Breast epithelium (tissue), 4 donors: ENCODE measurements around the gene NPHP1. TPM values are rescaled to one million over a fixed set of nuclear protein-coding genes. Genes with fewer than 3 reads are reported as not detected.
A peak's percentile ranks its signal among the peaks of the same experiment; 100 is the strongest.
"Not testable (repeated sequence)": the region's sequence is repeated elsewhere in the genome, so short reads cannot be mapped to it uniquely, and the experiment has no call there.

Source experiments
- DNase-seq, 2 donors: peaks; one replicate each; pipeline ENCODE4 v3.0.0-alpha.2; 2019; ENCODE audit warnings: low spot score in 2 of 2
- H3K27ac ChIP-seq, 2 donors: fragments of 200-600 bp; sonication (generic) in 1 of 2; one replicate each; pipeline ENCODE4 v1.5.1; 2016 to 2019; ENCODE audit warnings: mild to moderate bottlenecking in 1 of 2
- H3K27me3 ChIP-seq, 2 donors: fragments of 200-600 bp; sonication (generic) in 1 of 2; one replicate each; pipeline versions ENCODE4 v1.5.1 to v1.6.0; 2017 to 2019; ENCODE audit warnings: control low read depth in 1 of 2, mild to moderate bottlenecking in 1 of 2
- H3K36me3 ChIP-seq: fragments of 200-600 bp; one replicate; pipeline ENCODE4 v1.5.1; 2019
- H3K4me1 ChIP-seq, 2 donors: fragments of 200-600 bp; sonication (generic); one replicate each; pipeline ENCODE4 v1.5.1; 2016 to 2019; ENCODE audit warnings: control low read depth in 1 of 2
- H3K4me3 ChIP-seq, 3 donors: fragments of 200-600 bp; sonication (generic); 1 replicate in 2 of 3; 2 replicates in 1 of 3; pipeline ENCODE4 v1.5.1; 2016 to 2019; ENCODE audit warnings: mild to moderate bottlenecking in 3 of 3, moderate library complexity in 2 of 3
- H3K9me3 ChIP-seq, 2 donors: fragments of 200-600 bp; sonication (generic) in 1 of 2; one replicate each; pipeline ENCODE4 v1.5.1; 2016 to 2019; ENCODE audit warnings: control low read depth in 1 of 2
- CTCF ChIP-seq, 3 donors: fragments of 450-650 bp; IDR thresholded peaks; one replicate each; pipeline ENCODE4 v1.5.1; 2016 to 2017; ENCODE audit warnings: antibody characterized with exemption in 3 of 3, mild to moderate bottlenecking in 3 of 3, moderate library complexity in 3 of 3
- POLR2A ChIP-seq: fragments of 450-650 bp; IDR thresholded peaks from one replicate; pipeline ENCODE4 v1.6.1; 2016; ENCODE audit warnings: antibody characterized with exemption, mild to moderate bottlenecking, moderate library complexity
- POLR2AphosphoS5 ChIP-seq, 3 donors: sonication (generic); formaldehyde crosslinking; IDR thresholded peaks; one replicate each; pipeline ENCODE4 v1.6.1; 2017; ENCODE audit warnings: antibody characterized with exemption in 3 of 3
- intact Hi-C: fragments of 100-400 bp; cut with DNase I; formaldehyde crosslinking; loops from one replicate; pipeline ENCODE4 v1.15.1; 2023; ENCODE audit warnings: low total_unique reads
- total RNA-seq, 3 donors: library from RNA; depleted of rRNA; stranded (reverse); fragments of >200 nt; gene quantifications; one replicate each; pipeline ENCODE4 v1.1.0, GENCODE V29; 2016

NPHP1 gene
- total RNA-seq, 3 donors from 2014 or later = 5.4 to 15.4 (median 7.2) TPM

GRCh38 chr2:110103061-110103961 is 101.5 kb downstream of the NPHP1 start:
- Histone ChIP-seq H3K27me3 (no peaks in the 10 kb centered on the region), H3K36me3 (no peaks in the 10 kb centered on the region), H3K4me1 (peaks cover 0 to 9% of the 10 kb centered on the region in 2 donors), H3K4me3 (no peak overlapping the region), H3K9me3 (no peaks in the 10 kb centered on the region), H3K27ac (peak overlapping the region; percentile 91 to 95)
- DNase-seq = no peak
- intact Hi-C loops = no loop called here
- TF ChIP-seq POLR2AphosphoS5 (IDR thresholded peaks at IDR 0.05) = no peak
- no peak for TF ChIP-seq CTCF (IDR thresholded peaks at IDR 0.05)
- no peak for TF ChIP-seq POLR2A

GRCh38 chr2:110101901-110102803 is 102.7 kb downstream of the NPHP1 start:
- DNase-seq = peak in 1 of 2 donors; percentile 76
- peak overlapping the region; percentile 91 to 95 for H3K27ac ChIP-seq
- TF ChIP-seq POLR2AphosphoS5 (IDR thresholded peaks at IDR 0.05) (peak in 1 of 3 donors; percentile 19), CTCF (IDR thresholded peaks at IDR 0.05) (no peak)
- intact Hi-C loops = no loop called here
- peaks cover 0 to 13% of the 10 kb centered on the region in 2 donors for H3K4me1 ChIP-seq
- no peaks in the 10 kb centered on the region for H3K36me3 ChIP-seq
- H3K9me3 ChIP-seq = no peaks in the 10 kb centered on the region
- H3K27me3 ChIP-seq = no peaks in the 10 kb centered on the region
- peak overlapping the region in 1 of 3 donors; percentile 49 for H3K4me3 ChIP-seq

DNA sequence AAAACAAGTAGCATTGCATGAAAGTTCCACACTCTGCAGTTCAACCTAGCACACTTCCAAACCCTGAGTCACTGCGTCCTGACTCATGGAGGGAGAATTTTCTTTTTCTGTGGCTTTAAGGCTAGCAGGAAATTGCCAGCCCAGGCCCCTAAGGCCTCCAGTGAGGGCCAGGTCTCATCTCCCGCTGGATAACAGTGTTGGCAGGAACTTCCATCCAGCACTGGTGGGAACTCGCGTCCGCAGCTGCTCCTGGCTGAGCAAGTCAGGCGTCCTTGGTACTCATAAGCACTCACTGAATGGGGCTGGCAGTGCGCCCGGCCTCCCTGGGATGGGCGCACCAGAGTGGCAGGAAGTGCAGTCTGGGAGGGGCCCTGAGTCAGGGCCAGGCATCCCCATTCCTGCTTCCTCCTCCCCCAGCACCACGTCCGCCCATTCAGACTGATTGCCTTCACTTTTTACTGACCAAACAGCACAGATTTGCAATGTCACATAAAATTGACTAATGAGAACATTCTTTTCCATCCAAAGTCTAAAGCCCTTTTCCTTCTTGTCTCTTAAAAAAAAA is 103.5 kb downstream of the NPHP1 start:
- peaks cover 0 to 13% of the 10 kb centered on the region in 2 donors for H3K4me1 ChIP-seq
- no peaks in the 10 kb centered on the region for H3K36me3 ChIP-seq
- peak overlapping the region in 2 of 3 donors; percentile 10 to 49 for H3K4me3 ChIP-seq
- no peaks in the 10 kb centered on the region for H3K27me3 ChIP-seq
- intact Hi-C loops = no loop called here
- peak; percentile 89 to 97 for DNase-seq
- no peaks in the 10 kb centered on the region for H3K9me3 ChIP-seq
- H3K27ac ChIP-seq = peak overlapping the region; percentile 91 to 95
- no peak for TF ChIP-seq CTCF (IDR thresholded peaks at IDR 0.05)
- TF ChIP-seq POLR2AphosphoS5 (IDR thresholded peaks at IDR 0.05) = peak; percentile 46 to 82 (median 70)

DNA sequence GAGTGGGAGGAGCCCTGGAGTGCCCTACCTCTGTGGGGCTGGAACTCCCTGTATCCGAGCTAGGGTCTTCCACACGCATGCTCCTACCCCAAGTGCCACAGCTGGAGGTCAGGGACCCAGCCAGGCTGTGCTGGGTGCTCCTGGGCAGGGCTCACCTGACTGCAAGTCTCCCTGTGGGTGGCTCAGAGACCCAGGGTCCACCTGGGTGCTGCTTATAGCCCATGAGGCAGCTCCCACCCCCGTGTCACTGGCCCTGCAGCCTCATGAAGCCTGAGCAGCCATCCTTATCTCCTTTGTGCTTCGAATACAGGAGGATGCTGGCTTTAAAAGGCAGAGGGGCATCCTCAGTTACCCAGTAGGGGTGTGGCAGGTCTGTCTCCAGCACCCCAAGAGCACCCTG is 103.9 kb downstream of the NPHP1 start:
- intact Hi-C loops, H3K9me3 ChIP-seq, H3K36me3 ChIP-seq, H3K27me3 ChIP-seq, DNase-seq: not testable (repeated sequence)
- H3K4me3 ChIP-seq = peak overlapping the region in 2 of 3 donors; percentile 10 to 49
- H3K4me1 ChIP-seq = peaks cover 0 to 13% of the 10 kb centered on the region in 2 donors
- H3K27ac ChIP-seq = peak overlapping the region; percentile 91 to 95

- no peak for DNase-seq
- Histone ChIP-seq H3K4me1 (peaks cover 0 to 13% of the 10 kb centered on the region in 2 donors), H3K36me3 (no peaks in the 10 kb centered on the region), H3K27me3 (no peaks in the 10 kb centered on the region), H3K27ac (peak overlapping the region; percentile 91 to 95), H3K4me3 (no peak overlapping the region), H3K9me3 (no peaks in the 10 kb centered on the region)
- no peak for TF ChIP-seq CTCF (IDR thresholded peaks at IDR 0.05)
- no peak for TF ChIP-seq POLR2A
- no peak for TF ChIP-seq POLR2AphosphoS5 (IDR thresholded peaks at IDR 0.05)
- intact Hi-C loops = no loop called here
Observed at GRCh38 chr2:110100480-110100879, 104.3 kb downstream of the NPHP1 start.
